Duodenal mucosa (tissue), 2 donors: Measurements from ENCODE around the gene CAPZB.
"Not testable (repeated sequence)": the region's sequence is repeated elsewhere in the genome, so short reads cannot be mapped to it uniquely, and the experiment has no call there.

ENCODE experiments used
- H3K27ac ChIP-seq: one replicate; pipeline ENCODE4 v1.7.0; 2013; ENCODE audit warnings: low read depth, low read length
- H3K27me3 ChIP-seq, 2 donors: one replicate each; pipeline ENCODE4 v1.7.0; 2013; ENCODE audit warnings: low read length in 2 of 2, control low read depth in 1 of 2; ENCODE audit not compliant: insufficient read depth in 2 of 2, control insufficient read depth in 1 of 2
- H3K36me3 ChIP-seq, 2 donors: one replicate each; pipeline ENCODE4 v1.7.0; 2013; ENCODE audit warnings: low read length in 2 of 2, control low read depth in 1 of 2; ENCODE audit not compliant: insufficient read depth in 2 of 2, control insufficient read depth in 1 of 2
- H3K4me1 ChIP-seq, 2 donors: one replicate each; pipeline ENCODE4 v1.7.0; 2013; ENCODE audit warnings: low read length in 2 of 2, control low read depth in 1 of 2; ENCODE audit not compliant: insufficient read depth in 2 of 2, control insufficient read depth in 1 of 2
- H3K4me3 ChIP-seq, 2 donors: one replicate each; pipeline ENCODE4 v1.7.0; 2013; ENCODE audit warnings: low read length in 2 of 2, low read depth in 1 of 2
- H3K9ac ChIP-seq, 2 donors: one replicate each; pipeline ENCODE4 v1.7.0; 2013; ENCODE audit warnings: low read length in 2 of 2, low read depth in 1 of 2
- H3K9me3 ChIP-seq, 2 donors: one replicate each; pipeline ENCODE4 v1.7.0; 2013; ENCODE audit warnings: low read length in 2 of 2, control low read depth in 1 of 2; ENCODE audit not compliant: control insufficient read depth in 1 of 2

CAPZB gene

DNA sequence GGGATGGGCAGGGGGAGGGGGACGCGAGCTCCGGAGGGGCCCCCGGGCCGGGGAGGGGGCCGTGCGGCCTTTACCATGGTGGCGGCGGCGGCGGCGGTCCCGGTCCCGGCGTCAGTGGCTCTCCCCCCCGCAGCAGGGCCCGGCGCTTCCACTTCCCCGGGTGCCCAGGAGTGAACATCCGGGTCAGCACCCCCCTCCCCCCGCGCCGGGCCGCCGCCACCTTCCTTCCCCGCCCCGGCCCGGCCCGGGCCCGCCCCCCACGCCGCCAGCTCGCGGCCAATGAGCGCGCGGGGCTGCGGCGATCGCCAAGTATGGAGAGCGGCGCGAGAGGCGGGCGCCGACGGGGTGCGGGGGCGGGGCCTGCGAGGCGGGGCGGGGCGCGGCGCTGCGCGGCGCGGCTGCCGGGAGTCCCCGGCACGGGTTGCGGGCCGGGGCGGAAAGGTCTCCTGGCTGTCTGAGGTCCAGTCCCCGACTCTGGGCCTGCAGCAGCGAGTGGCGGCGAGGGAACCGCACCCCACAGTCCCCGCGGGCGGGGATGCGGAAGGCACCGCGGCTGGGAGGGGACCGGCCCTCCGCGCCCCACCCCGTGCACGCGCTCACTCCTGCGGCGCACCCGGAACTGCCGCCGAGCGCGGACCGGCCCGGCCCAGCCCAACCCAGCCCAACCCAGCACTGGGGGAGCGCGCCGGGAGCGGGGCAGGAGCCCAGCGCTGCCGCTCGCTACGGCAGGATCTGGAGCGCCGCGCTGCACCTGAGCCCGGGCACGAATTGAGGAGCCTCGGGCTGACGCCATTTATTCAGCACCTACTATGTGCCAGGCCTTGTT lies at the start of gene CAPZB:
Gene CAPZB (minus strand): TSS at position 178 of the 826 bp plus-strand sequence. CDS start 101 bp downstream, at position 77.
- peaks cover 48 to 55% of the 10 kb centered on the region in 2 donors for H3K4me1 ChIP-seq
- peak within 1 kb of the TSS; percentile 96 for H3K27ac ChIP-seq
- H3K9ac ChIP-seq: peak within 1 kb of the TSS; percentile 99
- H3K4me3 ChIP-seq: peak within 1 kb of the TSS; percentile 93 to 96
- no peaks in the 10 kb centered on the region for H3K27me3 ChIP-seq
- no peaks in the 10 kb centered on the region for H3K9me3 ChIP-seq
- peaks cover 7 to 18% of the 10 kb centered on the region in 2 donors for H3K36me3 ChIP-seq

DNA sequence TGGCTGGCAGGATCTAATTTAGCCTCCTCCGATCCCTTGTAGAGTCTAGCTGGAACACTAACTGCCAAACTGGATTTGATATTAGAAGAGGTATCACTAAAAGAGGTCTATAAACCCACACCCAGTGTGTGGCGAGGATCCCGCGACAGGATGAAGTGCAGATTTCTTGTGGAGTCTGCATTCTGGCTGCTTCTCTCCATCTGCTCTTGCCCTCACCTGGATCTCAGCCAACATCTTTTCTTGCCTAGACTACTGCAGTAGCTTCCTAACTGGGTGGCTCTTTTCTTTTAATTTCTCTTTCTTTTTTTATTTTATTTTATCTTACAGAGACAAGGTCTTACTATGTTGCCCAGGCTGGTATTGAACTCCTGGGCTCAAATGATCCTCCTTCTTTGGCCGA lies 48.9 kb upstream of the CAPZB start:
- Histone ChIP-seq H3K9ac (no peak overlapping the region), H3K4me3 (no peak overlapping the region), H3K27ac (no peak overlapping the region), H3K27me3 (no peaks in the 10 kb centered on the region), H3K36me3 (peaks cover 0 to 3% of the 10 kb centered on the region in 2 donors), H3K4me1 (peaks cover 0 to 3% of the 10 kb centered on the region in 2 donors), H3K9me3 (peaks cover 0 to 4% of the 10 kb centered on the region in 2 donors)

DNA sequence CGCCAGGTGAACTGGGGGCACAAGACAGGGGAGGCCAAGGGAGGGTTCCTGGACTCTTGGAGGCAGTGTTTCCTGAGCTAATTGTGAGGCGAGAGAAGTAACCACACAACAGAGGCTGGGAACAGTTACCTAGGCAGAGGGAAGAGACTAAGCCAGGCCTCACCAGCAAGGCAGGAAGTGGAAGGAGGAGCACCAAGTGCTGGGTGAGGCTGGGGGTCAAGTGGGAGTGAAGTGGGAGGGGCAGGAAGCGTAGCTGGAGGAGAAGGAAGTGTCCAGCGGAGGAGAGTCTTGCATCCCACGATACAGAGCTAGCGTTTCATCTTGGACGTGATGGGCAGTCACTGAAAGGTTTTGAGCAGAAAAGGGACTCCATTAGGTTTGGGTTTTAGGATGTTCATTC lies 48.3 kb upstream of the CAPZB start:
- Histone ChIP-seq H3K4me3 (peak overlapping the region in 1 of 2 donors; percentile 1), H3K36me3 (peaks cover 0 to 3% of the 10 kb centered on the region in 2 donors), H3K27me3 (no peaks in the 10 kb centered on the region), H3K27ac (no peak overlapping the region), H3K9me3 (peaks cover 0 to 4% of the 10 kb centered on the region in 2 donors), H3K4me1 (peaks cover 0 to 3% of the 10 kb centered on the region in 2 donors), H3K9ac (no peak overlapping the region)

DNA sequence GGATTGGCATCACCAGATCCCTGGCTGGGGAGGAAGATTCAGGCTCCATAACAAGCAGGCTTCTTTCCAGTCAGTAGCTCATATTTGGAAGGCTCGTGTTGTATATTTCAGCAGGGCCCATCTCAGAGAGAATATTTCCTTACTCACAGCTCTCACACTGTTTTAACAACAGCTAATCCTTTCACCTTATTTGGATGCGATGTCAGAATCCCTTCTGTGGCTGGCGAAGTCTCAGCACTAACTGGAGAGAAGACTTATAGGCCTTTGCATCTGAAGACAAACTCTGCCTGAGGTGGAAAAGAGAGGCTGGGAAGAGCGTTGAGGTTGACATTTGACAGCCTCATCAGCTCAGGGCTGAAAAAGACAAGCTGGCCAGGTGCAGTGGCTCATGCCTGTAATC lies 47.2 kb upstream of the CAPZB start:
- Histone ChIP-seq H3K27me3 (no peaks in the 10 kb centered on the region), H3K36me3 (peaks cover 0 to 3% of the 10 kb centered on the region in 2 donors), H3K4me1 (peaks cover 0 to 3% of the 10 kb centered on the region in 2 donors), H3K9ac (no peak overlapping the region), H3K4me3 (no peak overlapping the region), H3K27ac (no peak overlapping the region), H3K9me3 (peaks cover 0 to 4% of the 10 kb centered on the region in 2 donors)

DNA sequence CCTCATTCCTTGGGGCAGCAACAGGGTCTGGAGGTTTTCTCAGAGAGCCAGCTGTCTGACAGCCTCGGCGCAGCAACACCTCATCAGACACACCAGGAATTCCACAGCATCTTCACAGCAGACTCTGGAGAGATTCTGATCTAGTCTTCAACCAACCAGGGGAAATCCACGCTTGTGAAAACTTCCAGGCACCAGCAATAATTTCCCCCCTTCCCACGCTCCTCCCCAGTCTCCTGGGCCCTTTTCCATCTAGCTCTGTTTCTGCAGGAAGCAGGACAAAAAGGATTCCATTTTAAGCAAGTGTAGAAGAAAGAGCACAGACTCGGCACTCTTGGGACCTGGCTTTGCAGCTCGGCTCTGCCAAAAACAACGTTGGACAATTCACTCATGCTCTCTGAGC lies 44.3 kb upstream of the CAPZB start:
- Histone ChIP-seq H3K9me3 (peaks cover 0 to 4% of the 10 kb centered on the region in 2 donors), H3K27me3 (no peaks in the 10 kb centered on the region), H3K4me3 (no peak overlapping the region), H3K9ac (no peak overlapping the region), H3K36me3 (peaks cover 0 to 3% of the 10 kb centered on the region in 2 donors), H3K27ac (no peak overlapping the region), H3K4me1 (peaks cover 0 to 3% of the 10 kb centered on the region in 2 donors)

DNA sequence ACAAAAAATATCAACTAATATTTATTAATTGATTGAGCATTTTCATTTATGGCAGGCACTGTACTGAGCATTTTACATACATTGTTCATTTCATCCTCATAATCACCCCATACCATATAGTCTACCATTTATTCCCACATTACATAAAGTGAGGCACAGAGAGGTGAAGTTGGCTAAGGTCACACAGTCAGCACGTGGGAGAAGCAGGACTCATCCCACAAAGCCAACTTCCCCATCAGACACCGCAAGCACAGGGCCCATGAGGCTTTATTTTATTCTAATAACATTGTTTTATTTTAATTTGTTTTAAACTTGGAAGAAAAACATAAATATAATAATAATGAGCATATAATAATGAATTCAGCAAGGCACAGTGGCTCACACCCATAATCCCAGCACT lies 43.1 kb upstream of the CAPZB start:
- no peaks in the 10 kb centered on the region for H3K4me1 ChIP-seq
- no peak overlapping the region for H3K4me3 ChIP-seq
- H3K27ac ChIP-seq: no peak overlapping the region
- no peaks in the 10 kb centered on the region for H3K27me3 ChIP-seq
- H3K9me3 ChIP-seq: peaks cover 0 to 4% of the 10 kb centered on the region in 2 donors
- H3K9ac ChIP-seq: no peak overlapping the region
- H3K36me3 ChIP-seq: peaks cover 0 to 3% of the 10 kb centered on the region in 2 donors

DNA sequence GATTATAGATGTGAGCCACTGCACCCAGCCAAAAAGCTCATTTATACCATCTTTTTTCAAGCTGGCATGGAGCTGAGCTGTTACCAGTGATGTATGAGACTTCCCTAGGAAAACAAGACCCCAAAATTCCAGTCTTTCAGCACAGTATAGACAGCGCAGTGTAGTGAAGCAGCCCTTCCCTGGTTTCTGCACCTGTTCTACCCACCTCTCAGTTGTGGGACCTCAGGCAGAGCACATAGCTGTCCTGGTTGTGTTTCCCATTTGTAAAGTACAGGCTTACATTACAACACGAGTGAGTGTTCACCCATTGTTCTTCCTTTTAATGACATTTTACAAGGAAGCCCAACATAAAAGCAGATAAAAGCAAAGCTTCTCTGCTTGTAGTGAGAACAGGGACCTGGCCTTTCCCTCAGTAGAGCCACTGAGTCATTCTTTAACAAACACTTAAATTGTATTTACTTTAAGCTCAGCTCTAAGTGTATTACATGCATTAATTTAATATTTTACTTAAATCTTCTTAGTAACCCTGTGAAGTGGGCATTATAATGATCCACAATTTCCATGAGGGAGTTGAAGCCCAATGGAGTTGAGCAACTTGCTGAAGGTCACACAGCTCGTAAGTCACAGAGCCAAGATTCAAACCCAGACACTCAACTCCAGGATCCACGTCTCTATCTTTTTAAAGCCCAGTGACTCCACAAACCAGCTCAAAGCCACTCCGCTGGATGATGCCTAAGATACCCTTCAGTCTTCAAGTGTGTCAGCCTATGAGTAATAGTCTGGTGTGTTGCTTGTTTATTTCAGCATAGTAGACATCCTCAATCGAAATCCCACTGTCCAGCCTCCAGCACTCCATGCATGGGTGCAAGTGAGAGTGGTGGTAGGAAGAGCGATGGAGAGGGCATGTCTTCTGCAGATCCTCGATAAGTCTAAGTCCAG lies 40.5 kb upstream of the CAPZB start:
- H3K36me3 ChIP-seq: no peaks in the 10 kb centered on the region
- H3K9me3 ChIP-seq: no peaks in the 10 kb centered on the region
- H3K27me3 ChIP-seq: no peaks in the 10 kb centered on the region
- H3K27ac ChIP-seq: no peak overlapping the region
- H3K9ac ChIP-seq: no peak overlapping the region
- no peak overlapping the region for H3K4me3 ChIP-seq
- H3K4me1 ChIP-seq: no peaks in the 10 kb centered on the region

DNA sequence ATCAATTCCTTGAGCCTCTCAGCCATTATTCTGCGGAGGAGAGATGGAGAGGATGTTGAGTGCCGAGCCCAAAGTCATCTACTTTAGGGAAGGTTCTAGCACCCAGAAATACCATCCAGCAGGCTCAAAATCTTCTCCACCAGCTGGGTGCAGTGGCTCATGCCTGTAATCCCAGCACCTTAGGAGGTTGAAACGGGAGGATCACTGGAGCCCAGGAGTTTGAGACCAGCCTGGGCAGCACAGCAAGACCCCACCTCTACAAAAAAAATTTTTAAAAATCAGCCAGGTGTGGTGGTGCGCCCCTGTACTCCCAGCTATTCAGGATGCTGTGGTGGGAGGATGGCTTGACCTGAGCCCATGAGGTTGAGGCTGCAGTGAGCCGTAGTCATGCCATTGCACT lies 39.5 kb upstream of the CAPZB start:
- Histone ChIP-seq H3K27me3 (no peaks in the 10 kb centered on the region), H3K27ac (no peak overlapping the region), H3K9ac (no peak overlapping the region), H3K4me1 (no peaks in the 10 kb centered on the region), H3K4me3 (no peak overlapping the region), H3K9me3 (no peaks in the 10 kb centered on the region), H3K36me3 (no peaks in the 10 kb centered on the region)

DNA sequence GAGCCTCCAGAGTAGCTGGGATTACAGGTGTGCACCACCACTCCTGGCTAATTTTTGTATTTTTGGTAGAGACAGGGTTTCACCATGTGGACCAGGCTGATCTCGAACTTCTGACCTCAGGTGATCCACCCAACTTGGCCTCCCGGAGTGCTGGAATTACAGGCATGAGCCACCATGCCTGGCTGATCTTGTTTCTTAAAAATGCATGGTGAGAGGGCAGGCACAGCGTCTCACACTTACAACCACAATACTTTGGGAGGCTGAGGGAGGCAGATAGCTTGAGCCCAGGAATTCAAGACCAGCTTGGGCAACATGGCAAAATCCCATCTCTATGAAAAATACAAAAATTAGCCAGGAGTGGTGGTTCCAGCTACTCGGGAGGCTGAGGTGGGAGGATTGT lies 37.2 kb upstream of the CAPZB start:
- H3K27me3 ChIP-seq, H3K4me3 ChIP-seq, H3K36me3 ChIP-seq, H3K9me3 ChIP-seq, H3K27ac ChIP-seq, H3K9ac ChIP-seq, H3K4me1 ChIP-seq: not testable (repeated sequence)

DNA sequence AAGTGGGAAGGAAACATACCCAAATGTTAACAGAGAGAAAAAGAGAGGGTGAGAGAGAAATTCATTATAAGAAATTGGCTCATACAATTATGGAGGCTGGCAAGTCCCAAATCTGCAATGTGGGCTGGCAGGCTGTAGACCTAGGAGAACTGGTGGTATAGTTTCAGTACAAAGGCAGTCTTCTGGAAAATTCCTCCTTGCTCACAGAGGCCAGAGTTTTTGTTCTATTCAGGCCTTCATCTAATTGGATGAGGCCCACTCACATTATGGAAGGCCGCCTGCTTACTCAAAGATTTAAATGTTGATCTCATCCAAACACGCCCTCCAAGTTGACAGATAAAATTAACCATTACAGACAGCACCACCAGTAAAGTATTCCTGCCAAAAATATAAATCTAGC lies 36.1 kb upstream of the CAPZB start:
- H3K27me3 ChIP-seq: no peaks in the 10 kb centered on the region
- no peaks in the 10 kb centered on the region for H3K9me3 ChIP-seq

More for the DNA sequence above, 36.1 kb upstream of the CAPZB start:
- H3K4me3 ChIP-seq: no peak overlapping the region
- H3K36me3 ChIP-seq: no peaks in the 10 kb centered on the region
- H3K27ac ChIP-seq: no peak overlapping the region
- H3K9ac ChIP-seq: no peak overlapping the region
- H3K4me1 ChIP-seq: no peaks in the 10 kb centered on the region
